Sigmoid colon (tissue), 7 donors: Measurements from ENCODE around the gene NCR3LG1. TPM values are rescaled to one million over a fixed set of nuclear protein-coding genes. Genes with fewer than 3 reads are reported as not detected.
A peak's percentile ranks its signal among the peaks of the same experiment; 100 is the strongest.

ENCODE experiments used
- DNase-seq: peaks from one replicate; pipeline ENCODE4 v3.0.0-alpha.2; 2019
- H3K27ac ChIP-seq, 4 donors: fragments of 200-600 bp; sonication (generic); one replicate each; pipeline ENCODE4 v1.5.1; 2016 to 2019; ENCODE audit warnings: mild to moderate bottlenecking in 1 of 4
- H3K27me3 ChIP-seq, 3 donors: fragments of 200-600 bp; sonication (generic); one replicate each; pipeline ENCODE4 v1.5.1; 2019; ENCODE audit warnings: mild to moderate bottlenecking in 1 of 3
- H3K36me3 ChIP-seq, 4 donors: fragments of 200-600 bp; sonication (generic); one replicate each; pipeline ENCODE4 v1.5.1; 2016 to 2019
- H3K4me1 ChIP-seq, 4 donors: fragments of 200-600 bp; sonication (generic); one replicate each; pipeline ENCODE4 v1.5.1; 2017 to 2019
- H3K4me3 ChIP-seq, 4 donors: fragments of 200-600 bp; sonication (generic); one replicate each; pipeline ENCODE4 v1.5.1; 2017 to 2019; ENCODE audit warnings: mild to moderate bottlenecking in 2 of 4, moderate library complexity in 1 of 4
- H3K9me3 ChIP-seq, 4 donors: fragments of 200-600 bp in 3 of 4; sonication (generic) in 3 of 4; one replicate each; pipeline versions ENCODE4 v1.5.1 to v1.6.1; 2013 to 2019
- EP300 ChIP-seq, 4 donors: sonication (generic); formaldehyde crosslinking; IDR thresholded peaks; one replicate each; pipeline ENCODE4 v1.6.1; 2017; ENCODE audit warnings: antibody characterized with exemption in 4 of 4
- POLR2A ChIP-seq, 2 donors: fragments of 450-650 bp; IDR thresholded peaks; one replicate each; pipeline ENCODE4 v1.6.1; 2016; ENCODE audit warnings: antibody characterized with exemption in 2 of 2, mild to moderate bottlenecking in 2 of 2, moderate library complexity in 2 of 2
- POLR2AphosphoS5 ChIP-seq, 4 donors: sonication (generic); formaldehyde crosslinking; IDR thresholded peaks; one replicate each; pipeline ENCODE4 v1.6.1; 2017; ENCODE audit warnings: antibody characterized with exemption in 4 of 4
- WGBS, 2 donors: extraction: QIAGEN DNeasy Blood & Tissue Kit; methylation state at CpG; one replicate each; pipeline ENCODE4 v1.1.7; 2013; 5-methylcytosine and 5-hydroxymethylcytosine counted together
- intact Hi-C: fragments of 100-400 bp; cut with DNase I; formaldehyde crosslinking; loops from one replicate; pipeline ENCODE4 v1.15.1; 2023
- polyA plus RNA-seq, 3 donors: library from polyadenylated mRNA; stranded (reverse); fragments of 200-250 nt; gene quantifications; one replicate each; pipeline ENCODE4 v1.2.3, GENCODE V29; 2013
- total RNA-seq, 4 donors: library from RNA; depleted of rRNA; stranded (reverse); fragments of >200 nt; gene quantifications; one replicate each; pipeline ENCODE4 v1.1.0, GENCODE V29; 2016
- TF ChIP-seq, protein P1 (sequence below), 4 experiments: fragments of 450-650 bp in 3 of 4; fragments of 200-600 bp in 1 of 4; IDR thresholded peaks; one replicate each; pipeline ENCODE4 v1.5.1; 2016 to 2019; ENCODE audit warnings: antibody characterized with exemption in 4 of 4, mild to moderate bottlenecking in 3 of 4, moderate library complexity in 2 of 4
- donor health status: healthy with polysubstance abuse.
- donor health status: Bipolar disorder and iron deficiency.
- donor health status: healthy.

Gene NCR3LG1
- total and polyA plus RNA-seq, 7 donors, result 0.69 to 4.6 (median 2.1) TPM; not detected in 1

DNA sequence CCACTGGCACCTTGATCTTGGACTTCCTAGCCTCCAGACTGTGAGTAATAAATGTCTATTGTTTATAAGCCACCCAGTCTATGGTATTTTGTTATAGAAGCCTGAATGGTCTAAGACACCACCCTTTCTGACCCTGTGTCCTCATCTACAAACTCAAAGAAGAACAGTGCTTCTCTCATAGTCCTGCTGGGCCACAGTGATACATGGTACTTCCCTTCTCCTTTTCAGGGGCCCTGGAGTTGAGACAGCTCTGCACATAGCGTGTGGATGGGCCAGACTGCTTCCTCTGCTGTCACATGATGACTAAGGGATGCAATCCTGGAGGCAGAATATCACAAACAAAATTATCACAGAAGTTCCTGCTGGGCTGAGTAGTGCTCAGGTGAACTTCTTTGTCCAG lies 31.9 kb downstream of the NCR3LG1 start:
- TF ChIP-seq POLR2AphosphoS5 (IDR thresholded peaks at IDR 0.05) (no peak), POLR2A (IDR thresholded peaks at IDR 0.05) (no peak), EP300 (IDR thresholded peaks at IDR 0.05) (no peak)
- TF ChIP-seq, protein P1, sequence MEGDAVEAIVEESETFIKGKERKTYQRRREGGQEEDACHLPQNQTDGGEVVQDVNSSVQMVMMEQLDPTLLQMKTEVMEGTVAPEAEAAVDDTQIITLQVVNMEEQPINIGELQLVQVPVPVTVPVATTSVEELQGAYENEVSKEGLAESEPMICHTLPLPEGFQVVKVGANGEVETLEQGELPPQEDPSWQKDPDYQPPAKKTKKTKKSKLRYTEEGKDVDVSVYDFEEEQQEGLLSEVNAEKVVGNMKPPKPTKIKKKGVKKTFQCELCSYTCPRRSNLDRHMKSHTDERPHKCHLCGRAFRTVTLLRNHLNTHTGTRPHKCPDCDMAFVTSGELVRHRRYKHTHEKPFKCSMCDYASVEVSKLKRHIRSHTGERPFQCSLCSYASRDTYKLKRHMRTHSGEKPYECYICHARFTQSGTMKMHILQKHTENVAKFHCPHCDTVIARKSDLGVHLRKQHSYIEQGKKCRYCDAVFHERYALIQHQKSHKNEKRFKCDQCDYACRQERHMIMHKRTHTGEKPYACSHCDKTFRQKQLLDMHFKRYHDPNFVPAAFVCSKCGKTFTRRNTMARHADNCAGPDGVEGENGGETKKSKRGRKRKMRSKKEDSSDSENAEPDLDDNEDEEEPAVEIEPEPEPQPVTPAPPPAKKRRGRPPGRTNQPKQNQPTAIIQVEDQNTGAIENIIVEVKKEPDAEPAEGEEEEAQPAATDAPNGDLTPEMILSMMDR (IDR thresholded peaks at IDR 0.05), result no peak
- H3K27me3 ChIP-seq, result no peaks in the 10 kb centered on the region
- DNase-seq, result no peak
- H3K27ac ChIP-seq, result no peak overlapping the region
- intact Hi-C loops, result no loop called here
- H3K4me3 ChIP-seq, result no peak overlapping the region
- H3K36me3 ChIP-seq, result no peaks in the 10 kb centered on the region
- H3K9me3 ChIP-seq, result no peaks in the 10 kb centered on the region
- H3K4me1 ChIP-seq, result peaks cover 0 to 10% (median under 1%) of the 10 kb centered on the region in 4 donors
- 90% methylated on average over 1 of the region's 1 CpG for WGBS, 2 donors

DNA sequence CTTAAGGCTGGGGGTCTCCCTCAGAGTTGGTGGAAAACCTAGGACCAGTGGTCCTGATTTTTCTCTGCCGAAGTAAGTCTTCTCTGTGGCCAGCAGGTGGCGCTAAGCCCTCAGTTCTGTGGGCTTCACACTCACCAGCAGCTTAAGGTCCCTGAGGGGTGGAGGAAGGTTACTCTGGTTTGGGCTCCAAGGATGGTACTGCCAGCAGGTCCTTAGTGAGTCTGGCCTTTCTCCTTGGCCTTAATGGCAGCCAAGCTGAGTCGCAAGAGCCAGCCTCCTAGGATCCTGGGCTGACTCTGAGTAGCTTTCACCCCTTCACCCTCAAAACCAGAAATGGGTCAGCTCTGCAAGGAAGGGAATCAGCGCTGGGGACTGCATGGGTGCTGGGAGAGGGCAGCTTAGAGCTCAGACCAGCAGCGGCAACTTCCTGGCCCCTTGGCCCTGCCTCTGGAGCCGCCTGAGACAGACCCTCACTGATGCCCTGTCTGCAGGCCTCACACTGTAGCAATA lies 32.5 kb downstream of the NCR3LG1 start:
- no peak for TF ChIP-seq POLR2AphosphoS5 (IDR thresholded peaks at IDR 0.05)
- TF ChIP-seq, protein P1 (IDR thresholded peaks at IDR 0.05), result peak; percentile 47 to 88 (median 84)
- intact Hi-C loops, result loop anchor here (1.0 kb wide), 2 partner anchors 120 to 144 kb away; no protein-coding TSS in a partner anchor
- 50% methylated on average over 6 of the region's 6 CpGs for WGBS, 2 donors
- Histone ChIP-seq H3K27me3 (no peaks in the 10 kb centered on the region), H3K27ac (no peak overlapping the region), H3K36me3 (no peaks in the 10 kb centered on the region), H3K9me3 (no peaks in the 10 kb centered on the region), H3K4me1 (peaks cover 0 to 13% (median 5%) of the 10 kb centered on the region in 4 donors), H3K4me3 (no peak overlapping the region)
- DNase-seq, result peak; percentile 88

DNA sequence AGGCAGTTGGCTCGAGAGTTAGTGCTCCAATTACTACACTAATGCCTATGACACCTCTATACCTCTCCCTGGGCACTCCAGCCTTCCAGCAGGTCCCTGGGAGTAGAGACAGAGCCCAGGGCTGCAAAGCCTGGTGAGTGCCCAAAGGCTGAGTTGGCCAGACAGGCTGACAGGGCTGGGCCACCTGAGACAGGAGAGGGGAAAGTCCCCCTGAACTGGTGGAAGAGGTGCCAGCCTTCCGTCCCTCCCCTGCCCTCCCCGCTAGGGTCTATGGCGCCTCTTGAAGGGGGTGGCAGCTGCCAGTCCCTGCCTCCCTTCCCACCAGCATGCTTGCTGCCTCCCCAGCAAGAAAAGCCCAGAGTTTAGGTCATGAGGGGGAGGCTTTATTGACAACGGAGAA lies 33.9 kb downstream of the NCR3LG1 start:
- no peak for DNase-seq
- no peaks in the 10 kb centered on the region for H3K9me3 ChIP-seq
- no peak overlapping the region for H3K4me3 ChIP-seq
- intact Hi-C loops, result no loop called here
- WGBS, 2 donors, result 86 to 87% methylated on average over 5 of the region's 5 CpGs
- peaks cover 0 to 18% (median 8%) of the 10 kb centered on the region in 4 donors for H3K4me1 ChIP-seq
- TF ChIP-seq POLR2A (IDR thresholded peaks at IDR 0.05) (no peak), EP300 (IDR thresholded peaks at IDR 0.05) (no peak), POLR2AphosphoS5 (IDR thresholded peaks at IDR 0.05) (no peak)
- TF ChIP-seq, protein P1 (IDR thresholded peaks at IDR 0.05), result no peak
- H3K36me3 ChIP-seq, result no peaks in the 10 kb centered on the region
- no peaks in the 10 kb centered on the region for H3K27me3 ChIP-seq
- peak overlapping the region in 1 of 4 donors; percentile 70 for H3K27ac ChIP-seq

DNA sequence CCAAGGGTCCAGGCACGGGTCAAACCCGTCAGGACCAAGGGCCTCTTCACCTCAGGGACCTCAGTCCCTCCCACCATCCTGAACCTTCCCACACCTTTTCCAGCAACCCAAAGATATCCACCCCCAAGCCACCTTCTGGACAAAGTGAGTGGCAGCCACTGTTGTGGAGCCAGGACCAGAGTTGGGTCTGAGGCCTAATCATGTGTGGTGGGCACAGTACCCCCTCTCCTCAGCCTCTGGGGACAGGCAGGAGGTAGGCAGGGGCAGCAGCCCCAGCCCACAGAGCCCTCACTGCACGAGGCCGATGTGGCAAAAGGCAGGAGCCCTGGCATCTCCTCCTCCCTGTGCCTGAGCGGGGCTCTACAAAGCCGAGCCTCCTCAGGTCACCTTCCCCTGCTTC lies 34.3 kb downstream of the NCR3LG1 start:
- no peak for DNase-seq
- peak overlapping the region in 2 of 4 donors; percentile 32 to 70 for H3K27ac ChIP-seq
- intact Hi-C loops, result no loop called here
- TF ChIP-seq, protein P1 (IDR thresholded peaks at IDR 0.05), result no peak
- TF ChIP-seq POLR2A (IDR thresholded peaks at IDR 0.05) (no peak), EP300 (IDR thresholded peaks at IDR 0.05) (no peak), POLR2AphosphoS5 (IDR thresholded peaks at IDR 0.05) (no peak)
- WGBS, 2 donors, result 85 to 86% methylated on average over 6 of the region's 6 CpGs
- H3K36me3 ChIP-seq, result no peaks in the 10 kb centered on the region
- H3K4me3 ChIP-seq, result no peak overlapping the region
- no peaks in the 10 kb centered on the region for H3K9me3 ChIP-seq
- no peaks in the 10 kb centered on the region for H3K27me3 ChIP-seq
- peaks cover 0 to 18% (median 8%) of the 10 kb centered on the region in 4 donors for H3K4me1 ChIP-seq
